IMR-90 (cell line): ENCODE data around the gene PKN3. TPM values are rescaled to one million over a fixed set of nuclear protein-coding genes. Genes with fewer than 3 reads are reported as not detected.

ENCODE experiments used
- ATAC-seq: fragments of 200-7000 bp; cut with Tn5 transposase; 2 replicates; pipeline ENCODE4 v1.9.1; 2020; ENCODE audit warnings: low read depth, mild to moderate bottlenecking, moderate library complexity
- BruUV-seq: library from RNA; stranded (reverse); fragments of 400-500 nt; replicated peaks from 2 replicates; lab custom pipeline; 2021; lab: Mats Ljungman, UMichigan
- CTCF ChIA-PET: fragments of 300-600 bp; formaldehyde crosslinking; extraction: SDS; loops from one replicate; lab custom pipeline; 2021; ENCODE audit warnings: antibody characterized with exemption; lab: Yijun Ruan, JAX
- POLR2A ChIA-PET: fragments of 300-600 bp; sonication (Branson Sonifier 250); formaldehyde crosslinking; loops from one replicate; lab custom pipeline; 2022; ENCODE audit warnings: antibody characterized with exemption; ENCODE audit not compliant: unreplicated experiment; lab: Charles Lee
- DNase-seq: peaks from one replicate; pipeline ENCODE4 v3.0.0; 2013
- H2AFZ ChIP-seq: replicated peaks from 2 replicates; pipeline ENCODE3; 2013; ENCODE audit warnings: low read length, mild to moderate bottlenecking; ENCODE audit not compliant: poor library complexity
- H2AK5ac ChIP-seq: 2 replicates; pipeline ENCODE4 v1.6.1; 2013; ENCODE audit warnings: low read depth, low read length, inconsistent platforms
- H2AK9ac ChIP-seq: replicated peaks from 2 replicates; pipeline ENCODE3; 2013; ENCODE audit warnings: mild to moderate bottlenecking, low read depth, low read length, moderate library complexity; ENCODE audit not compliant: poor library complexity
- H2BK120ac ChIP-seq: 2 replicates; pipeline ENCODE4 v1.6.1; 2013; ENCODE audit warnings: low read depth, low read length, inconsistent platforms
- H2BK15ac ChIP-seq: 3 replicates; pipeline ENCODE4 v1.6.1; 2013; ENCODE audit warnings: low read depth, low read length, inconsistent platforms
- H2BK20ac ChIP-seq: 2 replicates; pipeline ENCODE4 v1.6.1; 2013; ENCODE audit warnings: low read depth, mild to moderate bottlenecking, inconsistent platforms, low read length, moderate library complexity
- H2BK5ac ChIP-seq: 2 replicates; pipeline ENCODE4 v1.6.1; 2013; ENCODE audit warnings: mild to moderate bottlenecking, low read depth, low read length, inconsistent platforms; ENCODE audit not compliant: poor library complexity, severe bottlenecking
- H3K14ac ChIP-seq: replicated peaks from 2 replicates; pipeline ENCODE4 v1.6.1; 2013; ENCODE audit warnings: low read depth, low read length, inconsistent platforms
- H3K18ac ChIP-seq: 2 replicates; pipeline ENCODE4 v1.6.1; 2013; ENCODE audit warnings: low read depth, low read length, control low read depth
- H3K23ac ChIP-seq: 2 replicates; pipeline ENCODE4 v1.6.1; 2013; ENCODE audit warnings: low read depth, low read length, inconsistent platforms
- H3K27ac ChIP-seq: 2 replicates; pipeline ENCODE4 v1.5.1; 2013; ENCODE audit warnings: mild to moderate bottlenecking, control low read depth, low read length; ENCODE audit not compliant: insufficient read depth
- H3K27me3 ChIP-seq: 2 replicates; pipeline ENCODE4 v1.6.1; 2013; ENCODE audit warnings: low read length; ENCODE audit not compliant: control insufficient read depth, insufficient read depth
- H3K36me3 ChIP-seq: 2 replicates; pipeline ENCODE4 v1.6.1; 2013; ENCODE audit warnings: low read length, mixed read lengths; ENCODE audit not compliant: control insufficient read depth, insufficient read depth
- H3K4ac ChIP-seq: 2 replicates; pipeline ENCODE4 v1.6.1; 2013; ENCODE audit warnings: low read depth, low read length, inconsistent platforms
- H3K4me1 ChIP-seq: 2 replicates; pipeline ENCODE4 v1.6.1; 2013; ENCODE audit warnings: low read length, mixed read lengths; ENCODE audit not compliant: control insufficient read depth, insufficient read depth
- H3K4me2 ChIP-seq: 2 replicates; pipeline ENCODE4 v1.6.1; 2013; ENCODE audit warnings: low read depth, mild to moderate bottlenecking, control low read depth, low read length, moderate library complexity
- H3K4me3 ChIP-seq: 2 replicates; pipeline ENCODE4 v1.5.1; 2013; ENCODE audit warnings: low read depth, mild to moderate bottlenecking, control low read depth, low read length, moderate library complexity; ENCODE audit not compliant: insufficient read depth
- H3K56ac ChIP-seq: 2 replicates; pipeline ENCODE4 v1.6.1; 2013; ENCODE audit warnings: low read length, inconsistent platforms; ENCODE audit not compliant: insufficient read depth; ENCODE audit errors: extremely low read depth
- H3K79me1 ChIP-seq, 2 experiments: 2 replicates each; pipeline ENCODE4 v1.6.1; 2013; ENCODE audit warnings: low read length in 2 of 2, inconsistent platforms in 1 of 2, low read depth in 1 of 2
- H3K9ac ChIP-seq: 2 replicates; pipeline ENCODE4 v1.6.1; 2013; ENCODE audit warnings: low read depth, low read length, control low read depth
- H3K9me1 ChIP-seq: 2 replicates; pipeline ENCODE4 v1.6.1; 2013; ENCODE audit warnings: low read length, inconsistent platforms; ENCODE audit not compliant: insufficient read depth
- H3K9me3 ChIP-seq: 2 replicates; pipeline ENCODE4 v1.6.1; 2013; ENCODE audit warnings: low read length; ENCODE audit not compliant: control insufficient read depth, insufficient read depth
- H4K20me1 ChIP-seq: 2 replicates; pipeline ENCODE4 v1.6.1; 2013; ENCODE audit warnings: low read length, inconsistent platforms; ENCODE audit not compliant: insufficient read depth
- H4K5ac ChIP-seq: 2 replicates; pipeline ENCODE4 v1.6.1; 2013; ENCODE audit warnings: mild to moderate bottlenecking, low read depth, low read length, control low read depth
- H4K8ac ChIP-seq, 2 experiments: 2 replicates each; pipeline ENCODE4 v1.6.1; 2013; ENCODE audit warnings: low read depth in 2 of 2, low read length in 2 of 2, control low read depth in 1 of 2, inconsistent platforms in 1 of 2
- H4K91ac ChIP-seq: 2 replicates; pipeline ENCODE4 v1.6.1; 2013; ENCODE audit warnings: low read depth, low read length, inconsistent platforms; ENCODE audit not compliant: insufficient read depth
- BHLHE40 ChIP-seq: fragments of 150-350 bp; IDR thresholded peaks from 2 replicates; pipeline ENCODE4 v1.6.1; 2016; ENCODE audit warnings: mild to moderate bottlenecking, low read depth, low read length
- CEBPB ChIP-seq: IDR thresholded peaks from 2 replicates; pipeline ENCODE4 v1.6.1; 2012; ENCODE audit warnings: low read depth, low read length, improper control_type of control experiment
- CHD1 ChIP-seq: IDR thresholded peaks from 2 replicates; pipeline ENCODE4 v1.6.1; 2012; ENCODE audit warnings: low read depth, low read length, improper control_type of control experiment
- CTCF ChIP-seq: conservative IDR thresholded peaks from 2 replicates; pipeline ENCODE4 v1.5.1; 2012; ENCODE audit warnings: mild to moderate bottlenecking, low read depth, low read length, improper control_type of control experiment
- ELK1 ChIP-seq: fragments of 150-350 bp; IDR thresholded peaks from 2 replicates; pipeline ENCODE4 v1.6.1; 2016; ENCODE audit warnings: low read depth, mild to moderate bottlenecking, low read length, moderate library complexity, borderline replicate concordance
- FOS ChIP-seq: fragments of 150-350 bp; IDR thresholded peaks from 2 replicates; pipeline ENCODE4 v1.6.1; 2016; ENCODE audit warnings: low read depth, low read length
- MAFK ChIP-seq: IDR thresholded peaks from 2 replicates; pipeline ENCODE4 v1.6.1; 2012; ENCODE audit warnings: low read depth, low read length, improper control_type of control experiment
- MAZ ChIP-seq: IDR thresholded peaks from 2 replicates; pipeline ENCODE4 v1.6.1; 2012; ENCODE audit warnings: low read depth, mild to moderate bottlenecking, low read length, improper control_type of control experiment, moderate library complexity, borderline replicate concordance
- NFE2L2 ChIP-seq: fragments of 150-350 bp; IDR thresholded peaks from 2 replicates; pipeline ENCODE4 v1.6.1; 2016; ENCODE audit warnings: low read depth, mild to moderate bottlenecking, low read length
- POLR2A ChIP-seq: IDR thresholded peaks from 2 replicates; pipeline ENCODE4 v1.6.1; 2012; ENCODE audit warnings: mild to moderate bottlenecking, low read depth, low read length
- RAD21 ChIP-seq: IDR thresholded peaks from 2 replicates; pipeline ENCODE4 v1.6.1; 2012; ENCODE audit warnings: low read length, improper control_type of control experiment
- RCOR1 ChIP-seq: IDR thresholded peaks from 2 replicates; pipeline ENCODE4 v1.6.1; 2012; ENCODE audit warnings: mild to moderate bottlenecking, low read length, improper control_type of control experiment; ENCODE audit not compliant: insufficient replicate concordance
- RFX5 ChIP-seq: IDR thresholded peaks from 2 replicates; pipeline ENCODE4 v1.8.0; 2012; ENCODE audit warnings: low read depth, mild to moderate bottlenecking, low read length, moderate library complexity
- SMC3 ChIP-seq: fragments of 150-350 bp; IDR thresholded peaks from 2 replicates; pipeline ENCODE4 v1.6.1; 2016; ENCODE audit warnings: low read depth, mild to moderate bottlenecking, antibody characterized with exemption, low read length, moderate library complexity
- USF2 ChIP-seq: fragments of 150-350 bp; IDR thresholded peaks from 2 replicates; pipeline ENCODE4 v1.6.1; 2017; ENCODE audit warnings: mild to moderate bottlenecking, antibody characterized with exemption, low read length, low read depth
- WGBS, 2 experiments: methylation state at CpG; one replicate each; pipeline versions ENCODE4 v1.1.5 to v1.1.7; 2013; ENCODE audit warnings: missing lambda C conversion rate in 2 of 2; ENCODE audit not compliant: insufficient read length in 1 of 2; ENCODE audit errors: extremely low coverage in 2 of 2; 5-methylcytosine and 5-hydroxymethylcytosine counted together
- dilution Hi-C: fragments of 300-500 bp; cut with HindIII; formaldehyde crosslinking; loops from one replicate; pipeline ENCODE4 v1.14.3; 2018; ENCODE audit warnings: low sequenced_read_pairs; ENCODE audit not compliant: unreplicated experiment
- in situ Hi-C: fragments of 300-500 bp; cut with MboI; formaldehyde crosslinking; loops from 3 replicates; pipeline ENCODE4 v1.14.3; 2019; ENCODE audit warnings: low sequenced_read_pairs, inconsistent platforms, mixed read lengths
- intact Hi-C: fragments of 100-400 bp; cut with micrococcal nuclease; formaldehyde crosslinking; loops from 2 replicates; pipeline ENCODE4 v1.10.0; 2022
- polyA plus RNA-seq, 3 experiments: library from polyadenylated mRNA; depleted of rRNA; stranded (reverse); fragments of >200 nt; gene quantifications; 2 replicates each; pipeline ENCODE4 v1.2.3, GENCODE V29; 2012; ENCODE audit warnings: low replicate concordance in 1 of 3
- total RNA-seq: library from RNA; depleted of rRNA; stranded (reverse); fragments of >200 nt; gene quantifications from 2 replicates; pipeline ENCODE4 v1.2.3, GENCODE V29; 2012

PKN3 gene
- total and polyA plus RNA-seq, 2 of the 4 experiments (the other 2 are of a cell fraction) = 1.6 to 3.8 TPM

GRCh38 chr9:128762671-128763449, 60.6 kb downstream of the PKN3 start:
- Histone ChIP-seq H3K4ac (no peak overlapping the region), H3K9ac (no peak overlapping the region), H2AK9ac (peak overlapping the region; percentile 37), H3K27me3 (no peaks in the 10 kb centered on the region), H2BK15ac (no peak overlapping the region), H3K14ac (no peak overlapping the region), H2BK20ac (no peak overlapping the region), H3K18ac (no peak overlapping the region), H3K4me2 (no peak overlapping the region), H4K91ac (no peak overlapping the region), H3K9me1 (no peaks in the 10 kb centered on the region), H3K27ac (no peak overlapping the region), H4K20me1 (0 out of 2 replicates have a peak, but pooled peaks cover 4% of the 10 kb centered on the region), H3K9me3 (no peaks in the 10 kb centered on the region), H3K36me3 (peaks cover 4% of the 10 kb centered on the region), H3K56ac (no peak overlapping the region), H4K8ac (no peak overlapping the region), H3K79me1 (peaks cover 9 to 39% of the 10 kb centered on the region in 2 experiments), H2BK120ac (no peak overlapping the region), H2AFZ (no peak overlapping the region), H2AK5ac (no peak overlapping the region), H4K5ac (no peak overlapping the region), H2BK5ac (no peak overlapping the region), H3K4me1 (no peaks in the 10 kb centered on the region), H3K23ac (no peak overlapping the region), H3K4me3 (no peak overlapping the region)
- intact Hi-C loops = no loop called here
- dilution Hi-C loops = no loop called here
- DNase-seq (no peak), ATAC-seq (no peak)
- no peak for TF ChIP-seq RCOR1
- no peak for TF ChIP-seq USF2
- TF ChIP-seq NFE2L2 = no peak
- TF ChIP-seq RAD21 = no peak
- TF ChIP-seq MAZ = no peak
- TF ChIP-seq BHLHE40 = no peak
- no peak for TF ChIP-seq SMC3
- TF ChIP-seq MAFK = no peak
- no peak for TF ChIP-seq FOS
- no peak for TF ChIP-seq ELK1
- TF ChIP-seq CTCF = no peak
- no peak for TF ChIP-seq POLR2A
- no peak for TF ChIP-seq CEBPB
- TF ChIP-seq RFX5 = no peak
- no peak for TF ChIP-seq CHD1
- in situ Hi-C loops = no loop called here
- CTCF ChIA-PET = no interaction called here
- POLR2A ChIA-PET = no interaction called here
- BruUV-seq = no TSS peak
- 82% methylated on average over 5 of the region's 9 CpGs; no CpG with 5 or more reads in 1 of the 2 experiments for WGBS, 2 experiments
